ENCODE measurements around the gene PYDC2. TPM values are rescaled to one million over a fixed set of nuclear protein-coding genes. Genes with fewer than 3 reads are reported as not detected.

The PYDC2 gene
- total and polyA plus RNA-seq, 7 donors: not detected

DNA sequence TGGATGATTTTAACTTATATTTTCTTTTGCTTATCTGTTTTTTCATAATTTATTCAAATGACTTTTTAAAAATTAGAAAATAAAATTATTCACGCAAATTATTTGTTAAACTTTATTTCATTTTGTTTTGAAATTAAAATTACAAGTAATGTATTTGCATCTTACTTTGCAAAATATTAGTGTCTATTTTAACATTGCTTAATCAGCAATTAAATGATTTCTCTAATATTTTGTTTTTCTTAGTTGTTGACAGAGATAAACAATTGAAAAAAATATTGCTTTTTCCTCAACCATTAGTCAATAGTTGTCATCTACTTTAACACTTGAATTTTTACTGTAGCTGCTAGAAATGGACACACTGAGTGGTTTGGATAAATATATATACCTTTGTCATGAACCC is 32.8 kb upstream of the PYDC2 start:
- H3K27me3 ChIP-seq (ENCODE audit: insufficient read depth in 3 of 3, low read length in 2 of 3): no peaks in the 10 kb centered on the region
- no peak for DNase-seq
- intact Hi-C loops (cut with DNase I): no loop called here
- H3K36me3 ChIP-seq (ENCODE audit: insufficient read depth in 1 of 2, low read depth in 1 of 2): no peaks in the 10 kb centered on the region
- H3K4me1 ChIP-seq: no peaks in the 10 kb centered on the region
- no peak for ATAC-seq
- H3K27ac ChIP-seq: no peak overlapping the region
- peaks cover 6% of the 10 kb centered on the region for H3K9me3 ChIP-seq
- H3K4me3 ChIP-seq: no peak overlapping the region
- 96 to 98% (median 98%) methylated on average over 1 of the region's 1 CpG for WGBS, 3 donors
- no peak for TF ChIP-seq CTCF (IDR thresholded peaks at IDR 0.05)

- intact Hi-C loops (cut with DNase I): no loop called here
- Histone ChIP-seq H3K9me3 (peaks cover 6% of the 10 kb centered on the region), H3K27me3 (ENCODE audit: insufficient read depth in 3 of 3, low read length in 2 of 3) (no peaks in the 10 kb centered on the region), H3K4me1 (no peaks in the 10 kb centered on the region), H3K27ac (no peak overlapping the region), H3K4me3 (no peak overlapping the region), H3K36me3 (ENCODE audit: insufficient read depth in 1 of 2, low read depth in 1 of 2) (no peaks in the 10 kb centered on the region)
- WGBS, 3 donors: 60 to 64% (median 61%) methylated on average over 4 of the region's 4 CpGs
- DNase-seq (no peak), ATAC-seq (no peak)
- TF ChIP-seq CTCF (IDR thresholded peaks at IDR 0.05): no peak
These were observed 30.9 kb upstream of the PYDC2 start for GRCh38 chr3:191430103-191430502.

GRCh38 chr3:191431160-191431822 is 29.7 kb upstream of the PYDC2 start:
- Histone ChIP-seq H3K27ac (no peak overlapping the region), H3K4me3 (no peak overlapping the region), H3K9me3 (peaks cover 6% of the 10 kb centered on the region), H3K27me3 (ENCODE audit: insufficient read depth in 3 of 3, low read length in 2 of 3) (no peaks in the 10 kb centered on the region), H3K4me1 (no peaks in the 10 kb centered on the region), H3K36me3 (ENCODE audit: insufficient read depth in 1 of 2, low read depth in 1 of 2) (no peaks in the 10 kb centered on the region)
- intact Hi-C loops (cut with DNase I): no loop called here
- ATAC-seq (no peak), DNase-seq (no peak)
- 66 to 79% (median 69%) methylated on average over 5 of the region's 5 CpGs for WGBS, 3 donors
- no peak for TF ChIP-seq CTCF (IDR thresholded peaks at IDR 0.05)

DNA sequence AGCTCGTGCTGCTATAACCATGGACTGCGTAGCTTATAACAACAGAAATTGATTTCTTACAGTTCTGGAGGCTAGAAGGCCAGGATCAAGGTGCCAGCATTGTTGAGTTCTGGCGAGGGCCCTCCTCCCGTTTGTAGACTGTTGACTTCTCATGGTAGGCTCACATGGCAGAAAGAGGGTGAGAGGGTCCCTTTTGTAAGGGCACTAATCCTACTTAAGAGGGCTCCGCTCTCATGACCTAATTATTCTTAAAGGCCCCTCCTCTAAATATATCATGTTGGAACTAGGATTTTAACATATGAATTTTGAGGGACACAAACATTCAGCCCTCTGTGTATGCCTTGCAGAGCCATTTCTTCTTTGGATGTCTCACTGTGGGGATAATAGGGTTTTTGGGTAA is 28.8 kb upstream of the PYDC2 start:
- Histone ChIP-seq H3K4me1 (no peaks in the 10 kb centered on the region), H3K27me3 (ENCODE audit: insufficient read depth in 3 of 3, low read length in 2 of 3) (no peaks in the 10 kb centered on the region), H3K36me3 (ENCODE audit: insufficient read depth in 1 of 2, low read depth in 1 of 2) (no peaks in the 10 kb centered on the region), H3K27ac (no peak overlapping the region), H3K9me3 (peaks cover 6% of the 10 kb centered on the region), H3K4me3 (no peak overlapping the region)
- no peak for TF ChIP-seq CTCF (IDR thresholded peaks at IDR 0.05)
- ATAC-seq (no peak), DNase-seq (no peak)
- WGBS, 3 donors: 79 to 81% (median 81%) methylated on average over 5 of the region's 5 CpGs
- intact Hi-C loops (cut with DNase I): no loop called here

- Histone ChIP-seq H3K4me3 (no peak overlapping the region), H3K4me1 (no peaks in the 10 kb centered on the region), H3K36me3 (ENCODE audit: insufficient read depth in 1 of 2, low read depth in 1 of 2) (no peaks in the 10 kb centered on the region), H3K9me3 (peaks cover 6% of the 10 kb centered on the region), H3K27me3 (ENCODE audit: insufficient read depth in 3 of 3, low read length in 2 of 3) (no peaks in the 10 kb centered on the region), H3K27ac (no peak overlapping the region)
- WGBS, 3 donors: 30 to 42% (median 38%) methylated on average over 1 of the region's 1 CpG
- ATAC-seq (no peak), DNase-seq (no peak)
- intact Hi-C loops (cut with DNase I): no loop called here
- no peak for TF ChIP-seq CTCF (IDR thresholded peaks at IDR 0.05)
These were observed 26.9 kb upstream of the PYDC2 start for GRCh38 chr3:191434024-191434423.
